HG03571 (cell line): ENCODE data around the gene ANKRD53.
"Not testable (repeated sequence)": the region's sequence is repeated elsewhere in the genome, so short reads cannot be mapped to it uniquely, and the experiment has no call there.

ENCODE experiments used
- ATAC-seq: cut with Tn5 transposase; IDR thresholded peaks from one replicate; pipeline ENCODE4 v1.9.1; 2021; ENCODE audit not compliant: unreplicated experiment

The ANKRD53 gene

GRCh38 chr2:71005271-71006202, 27.1 kb downstream of the ANKRD53 start:
- no peak for ATAC-seq

GRCh38 chr2:71006323-71006722, 27.9 kb downstream of the ANKRD53 start:
- no peak for ATAC-seq

GRCh38 chr2:71006955-71007799, 28.7 kb downstream of the ANKRD53 start:
- no peak for ATAC-seq

- ATAC-seq = no peak
Measured at GRCh38 chr2:71008342-71008741, 29.9 kb downstream of the ANKRD53 start.

DNA sequence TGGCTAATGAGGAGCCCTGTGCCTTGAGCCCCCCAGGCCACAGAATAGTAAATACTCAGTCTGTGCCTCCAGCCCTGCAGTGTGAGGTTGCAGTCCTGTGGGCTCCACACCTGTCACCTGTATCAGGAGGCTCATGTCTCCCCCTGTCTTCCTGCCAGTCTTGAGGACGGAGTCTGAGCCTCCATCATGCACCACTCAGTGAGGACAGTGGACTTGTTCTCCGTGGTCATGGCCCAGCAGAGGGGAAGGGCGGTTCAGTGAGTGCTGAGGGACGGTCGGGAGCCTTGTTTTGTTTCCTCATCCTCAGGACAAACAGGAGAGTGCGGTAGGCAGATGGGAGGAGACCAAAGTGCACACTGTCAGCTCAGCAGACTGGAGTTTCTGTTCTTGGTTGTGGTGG, 33.4 kb downstream of the ANKRD53 start:
- not testable (repeated sequence) for ATAC-seq

- ATAC-seq = no peak
Measured at GRCh38 chr2:71018625-71019024, 40.2 kb downstream of the ANKRD53 start.

GRCh38 chr2:71019989-71020388, 41.6 kb downstream of the ANKRD53 start:
- ATAC-seq = not testable (repeated sequence)

GRCh38 chr2:71021394-71021793, 43.0 kb downstream of the ANKRD53 start:
- ATAC-seq = not testable (repeated sequence)

- ATAC-seq = not testable (repeated sequence)
Measured at GRCh38 chr2:71023553-71024243, 45.3 kb downstream of the ANKRD53 start.
